H1 (cell line): ENCODE measurements around the gene DHTKD1. TPM values are rescaled to one million over a fixed set of nuclear protein-coding genes. Genes with fewer than 3 reads are reported as not detected.
"Not testable (repeated sequence)": the region's sequence is repeated elsewhere in the genome, so short reads cannot be mapped to it uniquely, and the experiment has no call there.

Experiments used
- CTCF ChIA-PET: fragments of 300-600 bp; sonication (Branson Sonifier 250); formaldehyde crosslinking; loops from one replicate; lab custom pipeline; 2021; ENCODE audit not compliant: partially characterized antibody; lab: Charles Lee
- POLR2A ChIA-PET: fragments of 300-600 bp; sonication (Branson Sonifier 250); formaldehyde crosslinking; loops from one replicate; lab custom pipeline; 2021; ENCODE audit warnings: inconsistent platforms; ENCODE audit not compliant: partially characterized antibody; lab: Charles Lee
- DNase-seq, 2 experiments: peaks; one replicate each; pipeline versions ENCODE4 v3.0.0 to v3.0.0-alpha.2; 2010 to 2022; ENCODE audit warnings: low spot score in 2 of 2, low read depth in 1 of 2, mixed read lengths in 1 of 2
- FAIRE-seq: peaks from 2 replicates; lab custom pipeline; 2011; peaks lifted over from hg19 to GRCh38; lab: Jason Lieb, UNC
- H2AFZ ChIP-seq: 2 replicates; pipeline ENCODE4 v1.8.1; 2012; ENCODE audit warnings: low read length, inconsistent platforms
- H2AK5ac ChIP-seq: 2 replicates; pipeline ENCODE4 v1.6.1; 2013; ENCODE audit warnings: low read depth, low read length
- H2BK120ac ChIP-seq: replicated peaks from 2 replicates; pipeline ENCODE3; 2013; ENCODE audit warnings: low read depth, low read length, inconsistent platforms
- H2BK12ac ChIP-seq: 2 replicates; pipeline ENCODE4 v1.6.1; 2013; ENCODE audit warnings: low read depth, low read length
- H2BK15ac ChIP-seq: 2 replicates; pipeline ENCODE4 v1.6.1; 2013; ENCODE audit warnings: low read length
- H2BK20ac ChIP-seq: 2 replicates; pipeline ENCODE4 v1.6.1; 2013; ENCODE audit warnings: low read length
- H2BK5ac ChIP-seq: 2 replicates; pipeline ENCODE4 v1.6.1; 2013; ENCODE audit warnings: low read depth, low read length
- H3K14ac ChIP-seq: 2 replicates; pipeline ENCODE4 v1.6.1; 2013; ENCODE audit warnings: inconsistent platforms; ENCODE audit not compliant: insufficient read length
- H3K18ac ChIP-seq: 2 replicates; pipeline ENCODE4 v1.6.1; 2013; ENCODE audit warnings: low read length; ENCODE audit errors: extremely low read depth
- H3K23ac ChIP-seq: 2 replicates; pipeline ENCODE4 v1.6.1; 2013; ENCODE audit warnings: inconsistent platforms; ENCODE audit not compliant: insufficient read length
- H3K23me2 ChIP-seq: 2 replicates; pipeline ENCODE4 v1.6.1; 2013; ENCODE audit warnings: low read depth, low read length
- H3K27ac ChIP-seq: 2 replicates; pipeline ENCODE4 v1.6.1; 2011; ENCODE audit warnings: low read depth, low read length, inconsistent platforms
- H3K27me3 ChIP-seq, 4 experiments: replicated peaks in 1 of 4; 1 replicate in 1 of 4; 2 replicates in 3 of 4; pipeline versions ENCODE4 v1.6.1 to v1.8.1; 2011 to 2013; ENCODE audit warnings: low read length in 3 of 4, mild to moderate bottlenecking in 3 of 4, inconsistent platforms in 2 of 4, mixed read lengths in 2 of 4, moderate library complexity in 1 of 4; ENCODE audit not compliant: control insufficient read depth in 3 of 4, insufficient read depth in 3 of 4; ENCODE audit errors: extremely low read depth in 1 of 4
- H3K36me3 ChIP-seq, 4 experiments: 2 replicates each; pipeline versions ENCODE4 v1.6.1 to v1.8.1; 2011 to 2013; ENCODE audit warnings: mild to moderate bottlenecking in 4 of 4, low read length in 3 of 4, moderate library complexity in 2 of 4, control low read depth in 1 of 4, inconsistent platforms in 1 of 4; ENCODE audit not compliant: insufficient read depth in 4 of 4, control insufficient read depth in 2 of 4
- H3K4ac ChIP-seq: replicated peaks from 2 replicates; pipeline ENCODE3; 2013; ENCODE audit warnings: low read length, low read depth, mixed read lengths, inconsistent platforms; ENCODE audit not compliant: insufficient read length
- H3K4me1 ChIP-seq, 4 experiments: replicated peaks in 1 of 4; 1 replicate in 1 of 4; 2 replicates in 3 of 4; pipeline versions ENCODE4 v1.6.1 to v1.8.1; 2011 to 2013; ENCODE audit warnings: low read length in 3 of 4, inconsistent platforms in 2 of 4, mixed read lengths in 1 of 4; ENCODE audit not compliant: insufficient read depth in 4 of 4, control insufficient read depth in 3 of 4
- H3K4me2 ChIP-seq, 2 experiments: 2 replicates each; pipeline versions ENCODE4 v1.6.1 to v1.8.1; 2011 to 2013; ENCODE audit warnings: low read depth in 2 of 2, low read length in 2 of 2, control low read depth in 1 of 2, inconsistent platforms in 1 of 2, mild to moderate bottlenecking in 1 of 2; ENCODE audit not compliant: insufficient read depth in 1 of 2
- H3K4me3 ChIP-seq, 4 experiments: fragments of 200-600, 300-600 bp in 1 of 4; sonication (generic), shearing (Covaris generic), sonication (Bioruptor Twin) in 1 of 4; 2 replicates each; pipeline versions ENCODE4 v1.5.1 to v1.8.1; 2011 to 2016; ENCODE audit warnings: low read length in 4 of 4, low read depth in 3 of 4, control low read depth in 2 of 4, inconsistent platforms in 2 of 4, mild to moderate bottlenecking in 2 of 4, mixed read lengths in 1 of 4, moderate library complexity in 1 of 4; ENCODE audit not compliant: insufficient read depth in 2 of 4; ENCODE audit errors: extremely low read depth in 1 of 4
- H3K56ac ChIP-seq: replicated peaks from 2 replicates; pipeline ENCODE3; 2013; ENCODE audit warnings: low read depth, mild to moderate bottlenecking, mixed read lengths, low read length, inconsistent platforms; ENCODE audit not compliant: insufficient read length
- H3K79me1 ChIP-seq: 2 replicates; pipeline ENCODE4 v1.6.1; 2013; ENCODE audit warnings: low read depth, low read length, control low read depth
- H3K79me2 ChIP-seq, 2 experiments: 2 replicates each; pipeline versions ENCODE4 v1.6.1 to v1.8.1; 2012 to 2013; ENCODE audit warnings: low read length in 2 of 2, mild to moderate bottlenecking in 2 of 2, inconsistent platforms in 1 of 2; ENCODE audit not compliant: insufficient read depth in 2 of 2, control insufficient read depth in 1 of 2
- H3K9ac ChIP-seq, 4 experiments: replicated peaks in 1 of 4; 1 replicate in 1 of 4; 2 replicates in 3 of 4; pipeline versions ENCODE4 v1.6.1 to v1.8.1; 2011 to 2013; ENCODE audit warnings: low read depth in 3 of 4, low read length in 3 of 4, control low read depth in 2 of 4, mild to moderate bottlenecking in 2 of 4, moderate library complexity in 2 of 4, inconsistent platforms in 1 of 4; ENCODE audit errors: extremely low read depth in 1 of 4
- H3K9me3 ChIP-seq, 2 experiments: 2 replicates each; pipeline versions ENCODE4 v1.6.1 to v1.8.1; 2012 to 2013; ENCODE audit warnings: mild to moderate bottlenecking in 2 of 2, moderate library complexity in 2 of 2, control low read depth in 1 of 2, inconsistent platforms in 1 of 2, low read depth in 1 of 2, low read length in 1 of 2, mixed read lengths in 1 of 2; ENCODE audit not compliant: insufficient read depth in 2 of 2
- H4K20me1 ChIP-seq, 2 experiments: replicated peaks in 1 of 2; 2 replicates each; pipeline versions ENCODE3 to v1.8.1; 2011 to 2013; ENCODE audit warnings: inconsistent platforms in 2 of 2, low read length in 2 of 2, mild to moderate bottlenecking in 1 of 2; ENCODE audit not compliant: insufficient read depth in 2 of 2, control insufficient read depth in 1 of 2
- H4K5ac ChIP-seq: 2 replicates; pipeline ENCODE4 v1.6.1; 2013; ENCODE audit warnings: low read length, low read depth, mixed read lengths, inconsistent platforms; ENCODE audit not compliant: insufficient read length
- H4K8ac ChIP-seq: 2 replicates; pipeline ENCODE4 v1.8.0; 2013; ENCODE audit warnings: mild to moderate bottlenecking, moderate library complexity, low read length, inconsistent platforms; ENCODE audit not compliant: insufficient read depth; ENCODE audit errors: extremely low read depth
- H4K91ac ChIP-seq: replicated peaks from 2 replicates; pipeline ENCODE3; 2013; ENCODE audit warnings: low read length, mixed read lengths, inconsistent platforms; ENCODE audit not compliant: insufficient read length
- WGBS, 2 experiments: shearing (Covaris generic) in 1 of 2; methylation state at CpG; one replicate each; pipeline versions ENCODE4 v1.1.6 to v1.1.7; 2013 to 2015; ENCODE audit warnings: low lambda C conversion rate in 2 of 2, mixed read lengths in 2 of 2, inconsistent platforms in 1 of 2, low coverage in 1 of 2, missing lambda C conversion rate in 1 of 2; ENCODE audit not compliant: insufficient replicate concordance in 2 of 2, insufficient coverage in 1 of 2, insufficient read length in 1 of 2; ENCODE audit errors: extremely low coverage in 1 of 2, missing lambda C conversion rate in 1 of 2; 5-methylcytosine and 5-hydroxymethylcytosine counted together
- polyA plus RNA-seq, 7 experiments: library from polyadenylated mRNA; depleted of rRNA in 3 of 7; stranded (reverse) in 5 of 7; unstranded in 2 of 7; fragments of >200 nt in 5 of 7; fragments of 200-250 nt in 2 of 7; gene quantifications; 1 replicate in 5 of 7; 2 replicates in 1 of 7; 4 replicates in 1 of 7; pipeline versions ENCODE4 v1.2.1 to v1.2.3, GENCODE V29; 2011 to 2013; ENCODE audit warnings: missing spikeins in 2 of 7, mixed read lengths in 2 of 7
- total RNA-seq: library from RNA; stranded (reverse); fragmentation: NEBNext Ultra II Directional; extraction: Animal tissue kit (Norgen Biotek cat#: 25700); gene quantifications from 2 replicates; pipeline ENCODE4 v1.2.1, GENCODE V29; 2021

Gene DHTKD1
- total and polyA plus RNA-seq, 2 of the 8 experiments (the other 6 are each of a cell fraction or from before 2014, with no cell fraction given): 49.8 to 74.9 TPM

GRCh38 chr10:12071441-12071840, 2.7 kb downstream of the DHTKD1 start:
- H3K14ac ChIP-seq, FAIRE-seq, H3K27ac ChIP-seq, H4K8ac ChIP-seq, H4K20me1 ChIP-seq, H2BK20ac ChIP-seq, H2BK5ac ChIP-seq, H3K18ac ChIP-seq, H3K56ac ChIP-seq, H4K91ac ChIP-seq, H2AK5ac ChIP-seq, H3K4me3 ChIP-seq, H2BK120ac ChIP-seq, H3K23me2 ChIP-seq, H3K4me1 ChIP-seq, H3K36me3 ChIP-seq, DNase-seq, H2AFZ ChIP-seq, H2BK12ac ChIP-seq, H3K9ac ChIP-seq, H4K5ac ChIP-seq, H3K27me3 ChIP-seq, H2BK15ac ChIP-seq, H3K23ac ChIP-seq, H3K4ac ChIP-seq, H3K9me3 ChIP-seq: not testable (repeated sequence)
- ChIA-PET CTCF (interaction anchor here (1.0 kb wide), 1 partner anchor 85 kb away, joined by 3 read pairs; no protein-coding TSS in a partner anchor), POLR2A (interaction anchor here (1.1 to 1.9 kb wide), 3 partner anchors 10 to 28 kb away, joined by 3 to 6 read pairs (median 5); partner anchors contain the start of gene UPF2)
- Histone ChIP-seq H3K79me2 (peaks cover 9 to 42% of the 10 kb centered on the region in 2 experiments; a peak in 3 of 4 replicates), H3K4me2 (peak overlapping the region in 1 of 2 experiments; percentile 83; a peak in 1 of 4 replicates), H3K79me1 (peaks cover 11% of the 10 kb centered on the region)
- WGBS, 2 experiments: 89% methylated on average over 15 of the region's 15 CpGs; no CpG with 5 or more reads in 1 of the 2 experiments
